Stomach (tissue), 4 donors: ENCODE measurements around the gene M1AP.

ENCODE experiments used
- POLR2A ChIP-seq, 4 donors: fragments of 450-650 bp; IDR thresholded peaks; one replicate each; pipeline ENCODE4 v1.6.1; 2016; ENCODE audit warnings: antibody characterized with exemption in 4 of 4, control low read depth in 2 of 4, mild to moderate bottlenecking in 1 of 4, moderate library complexity in 1 of 4
- POLR2AphosphoS5 ChIP-seq, 3 donors: sonication (generic); formaldehyde crosslinking; IDR thresholded peaks; one replicate each; pipeline ENCODE4 v1.6.1; 2016; ENCODE audit warnings: antibody characterized with exemption in 3 of 3
- TF ChIP-seq, protein P1 (sequence below), 7 experiments: fragments of 450-650 bp in 4 of 7; fragments of 200-600 bp in 3 of 7; sonication (generic) in 3 of 7; IDR thresholded peaks; one replicate each; pipeline ENCODE4 v1.5.1; 2016 to 2019; ENCODE audit warnings: antibody characterized with exemption in 7 of 7, control low read depth in 2 of 7, mild to moderate bottlenecking in 1 of 7

DNA sequence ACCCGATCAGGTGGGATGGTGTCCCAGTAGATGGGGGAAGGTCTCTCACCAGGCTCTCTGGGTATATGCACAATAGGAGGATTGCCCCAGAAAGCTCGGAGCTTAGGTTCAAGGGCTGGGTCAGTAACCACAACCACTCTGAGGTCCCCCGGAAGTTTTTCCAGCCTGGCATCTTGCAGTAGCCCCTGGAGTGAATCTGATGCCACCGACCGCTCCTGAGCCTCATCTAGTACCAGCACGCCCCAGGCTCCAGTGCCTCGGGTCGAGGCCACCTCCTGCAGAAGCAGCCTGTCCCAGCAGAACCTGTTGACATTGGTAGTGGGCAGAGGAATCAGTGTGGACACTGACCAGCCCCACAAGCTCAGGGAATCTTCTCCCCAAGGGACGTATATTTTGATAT lies 124.1 kb downstream of the M1AP start:
- TF ChIP-seq, protein P1, sequence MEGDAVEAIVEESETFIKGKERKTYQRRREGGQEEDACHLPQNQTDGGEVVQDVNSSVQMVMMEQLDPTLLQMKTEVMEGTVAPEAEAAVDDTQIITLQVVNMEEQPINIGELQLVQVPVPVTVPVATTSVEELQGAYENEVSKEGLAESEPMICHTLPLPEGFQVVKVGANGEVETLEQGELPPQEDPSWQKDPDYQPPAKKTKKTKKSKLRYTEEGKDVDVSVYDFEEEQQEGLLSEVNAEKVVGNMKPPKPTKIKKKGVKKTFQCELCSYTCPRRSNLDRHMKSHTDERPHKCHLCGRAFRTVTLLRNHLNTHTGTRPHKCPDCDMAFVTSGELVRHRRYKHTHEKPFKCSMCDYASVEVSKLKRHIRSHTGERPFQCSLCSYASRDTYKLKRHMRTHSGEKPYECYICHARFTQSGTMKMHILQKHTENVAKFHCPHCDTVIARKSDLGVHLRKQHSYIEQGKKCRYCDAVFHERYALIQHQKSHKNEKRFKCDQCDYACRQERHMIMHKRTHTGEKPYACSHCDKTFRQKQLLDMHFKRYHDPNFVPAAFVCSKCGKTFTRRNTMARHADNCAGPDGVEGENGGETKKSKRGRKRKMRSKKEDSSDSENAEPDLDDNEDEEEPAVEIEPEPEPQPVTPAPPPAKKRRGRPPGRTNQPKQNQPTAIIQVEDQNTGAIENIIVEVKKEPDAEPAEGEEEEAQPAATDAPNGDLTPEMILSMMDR (IDR thresholded peaks at IDR 0.05): no peak
- TF ChIP-seq POLR2A (IDR thresholded peaks at IDR 0.05) (no peak), POLR2AphosphoS5 (IDR thresholded peaks at IDR 0.05) (no peak)
